A549 (cell line): ENCODE data around the gene PYY. TPM values are rescaled to one million over a fixed set of nuclear protein-coding genes. Genes with fewer than 3 reads are reported as not detected.

Experiments
- ATAC-seq, 2 experiments: fragments of 200-7000 bp in 1 of 2; fragments of >200 bp in 1 of 2; cut with Nextera tagmentation in 1 of 2; cut with Tn5 transposase in 1 of 2; 3 replicates each; pipeline versions ENCODE4 v1.8.0 to v1.9.1; 2018 to 2020; ENCODE audit warnings: mild to moderate bottlenecking in 1 of 2, moderate library complexity in 1 of 2
- CTCF ChIA-PET: fragments of 300-600 bp; sonication (Branson Sonifier 250); formaldehyde crosslinking; extraction: SDS; loops from one replicate; lab custom pipeline; 2021; ENCODE audit warnings: antibody characterized with exemption, inconsistent platforms; lab: Yijun Ruan, JAX
- POLR2A ChIA-PET: fragments of 350-600 bp; formaldehyde crosslinking; extraction: SDS; loops from one replicate; lab custom pipeline; 2021; ENCODE audit warnings: antibody characterized with exemption, inconsistent platforms; lab: Yijun Ruan, JAX
- DNase-seq, 2 experiments: peaks; one replicate each; pipeline versions ENCODE4 v3.0.0 to v3.0.0-alpha.2; 2011 to 2016; ENCODE audit warnings: low read depth in 1 of 2, low spot score in 1 of 2
- FAIRE-seq: peaks from 2 replicates; lab custom pipeline; 2011; peaks lifted over from hg19 to GRCh38; lab: Jason Lieb, UNC
- H3K27ac ChIP-seq, 2 experiments: fragments of >200 bp; sonication (Bioruptor Twin); formaldehyde crosslinking; 3 replicates each; pipeline ENCODE4 v1.5.1; 2016 to 2017
- H3K4me1 ChIP-seq: fragments of >200 bp; sonication (Bioruptor Twin); formaldehyde crosslinking; 3 replicates; pipeline ENCODE4 v1.6.1; 2016
- H3K4me2 ChIP-seq: fragments of >200 bp; sonication (Bioruptor Twin); formaldehyde crosslinking; 3 replicates; pipeline ENCODE4 v1.6.1; 2016
- H3K4me3 ChIP-seq: fragments of >200 bp; sonication (Bioruptor Twin); formaldehyde crosslinking; 3 replicates; pipeline ENCODE4 v1.5.1; 2016
- H3K9me3 ChIP-seq: fragments of >200 bp; sonication (Bioruptor Twin); formaldehyde crosslinking; 3 replicates; pipeline ENCODE4 v1.6.1; 2016
- CBX2 ChIP-seq: fragments of 200-600 bp; sonication (generic); IDR thresholded peaks from 2 replicates; pipeline ENCODE4 v1.6.1; 2016; ENCODE audit warnings: low read depth, mild to moderate bottlenecking, borderline replicate concordance
- CEBPB ChIP-seq, 2 experiments: fragments of >200 bp in 1 of 2; sonication (Bioruptor Twin) in 1 of 2; formaldehyde crosslinking in 1 of 2; IDR thresholded peaks; 2 replicates each; pipeline ENCODE4 v1.6.1; 2012 to 2016
- EHF ChIP-seq: fragments of 250-450 bp; sonication (Bioruptor Pico); IDR thresholded peaks from 2 replicates; pipeline ENCODE4 v1.5.0; 2020; ENCODE audit warnings: mild to moderate bottlenecking
- EHMT2 ChIP-seq: fragments of 200-600 bp; sonication (generic); IDR thresholded peaks from 2 replicates; pipeline ENCODE4 v1.6.1; 2016; ENCODE audit warnings: antibody characterized with exemption, low read depth, mild to moderate bottlenecking, moderate library complexity
- EP300 ChIP-seq, 2 experiments: fragments of >200 bp; sonication (Bioruptor Twin); formaldehyde crosslinking; IDR thresholded peaks; 2 replicates in 1 of 2; 3 replicates in 1 of 2; pipeline ENCODE4 v1.6.1; 2016 to 2017
- FOSB ChIP-seq: fragments of 250-450 bp; sonication (Bioruptor Pico); IDR thresholded peaks from 2 replicates; pipeline ENCODE4 v1.5.0; 2020; ENCODE audit warnings: mild to moderate bottlenecking, moderate library complexity
- HDAC2 ChIP-seq: fragments of 200-600 bp; sonication (generic); IDR thresholded peaks from 2 replicates; pipeline ENCODE4 v1.6.1; 2016
- HES2 ChIP-seq: fragments of >200 bp; sonication (Bioruptor Twin); formaldehyde crosslinking; IDR thresholded peaks from 2 replicates; pipeline ENCODE4 v1.6.1; 2016
- JUNB ChIP-seq: fragments of >200 bp; sonication (Bioruptor Twin); formaldehyde crosslinking; IDR thresholded peaks from 2 replicates; pipeline ENCODE4 v1.6.1; 2016
- KDM1A ChIP-seq: fragments of 200-600 bp; sonication (generic); IDR thresholded peaks from 2 replicates; pipeline ENCODE4 v1.6.1; 2016; ENCODE audit warnings: low read depth, mild to moderate bottlenecking
- MAFK ChIP-seq: fragments of 450-650 bp; IDR thresholded peaks from 2 replicates; pipeline ENCODE4 v1.6.1; 2014; ENCODE audit not compliant: partially characterized antibody
- MAZ ChIP-seq: fragments of 150-350 bp; IDR thresholded peaks from 2 replicates; pipeline ENCODE4 v1.6.1; 2014; ENCODE audit warnings: antibody characterized with exemption, low read depth, low read length, borderline replicate concordance
- NR3C1 ChIP-seq: fragments of >200 bp; sonication (Bioruptor Twin); formaldehyde crosslinking; IDR thresholded peaks from 3 replicates; pipeline ENCODE4 v1.6.1; 2017
- PHF8 ChIP-seq: fragments of 200-600 bp; sonication (generic); IDR thresholded peaks from 2 replicates; pipeline ENCODE4 v1.6.1; 2016; ENCODE audit warnings: low read depth, mild to moderate bottlenecking, antibody characterized with exemption, moderate library complexity, borderline replicate concordance
- POLR2A ChIP-seq: IDR thresholded peaks from 2 replicates; pipeline ENCODE4 v1.6.1; 2012; ENCODE audit warnings: mild to moderate bottlenecking, low read length
- RAD21 ChIP-seq, 2 experiments: fragments of >200 bp in 1 of 2; sonication (Bioruptor Twin) in 1 of 2; formaldehyde crosslinking in 1 of 2; IDR thresholded peaks in 1 of 2; conservative IDR thresholded peaks in 1 of 2; 2 replicates in 1 of 2; 3 replicates in 1 of 2; pipeline ENCODE4 v1.6.1; 2012 to 2018; ENCODE audit warnings: inconsistent platforms in 1 of 2
- RNF2 ChIP-seq: fragments of 200-600 bp; sonication (generic); IDR thresholded peaks from 2 replicates; pipeline ENCODE4 v1.6.1; 2016; ENCODE audit warnings: low read depth, mild to moderate bottlenecking, antibody characterized with exemption, moderate library complexity, borderline replicate concordance
- SREBF2 ChIP-seq: fragments of 450-650 bp; IDR thresholded peaks from 2 replicates; pipeline ENCODE4 v1.6.1; 2014; ENCODE audit warnings: mild to moderate bottlenecking, moderate library complexity
- TP53 ChIP-seq: fragments of 250-450 bp; sonication (Bioruptor Pico); IDR thresholded peaks from 2 replicates; pipeline ENCODE4 v1.5.0; 2021; ENCODE audit warnings: mild to moderate bottlenecking, moderate library complexity
- ZFP36 ChIP-seq: fragments of 450-650 bp; IDR thresholded peaks from 2 replicates; pipeline ENCODE4 v1.6.1; 2014; ENCODE audit warnings: borderline replicate concordance; ENCODE audit not compliant: partially characterized antibody
- ZNF302 ChIP-seq: fragments of 250-450 bp; sonication (Bioruptor Pico); IDR thresholded peaks from 2 replicates; pipeline ENCODE4 v1.9.0; 2021; ENCODE audit warnings: inconsistent platforms, mild to moderate bottlenecking, moderate library complexity
- WGBS: methylation state at CpG from one replicate; pipeline ENCODE4 v1.1.6; 2017; ENCODE audit errors: missing lambda C conversion rate; 5-methylcytosine and 5-hydroxymethylcytosine counted together
- polyA plus RNA-seq, 4 experiments: library from polyadenylated mRNA; depleted of rRNA in 3 of 4; stranded (reverse); fragments of >200 nt; fragmentation: RNase III in 1 of 4; extraction: RNeasy Plus Mini Kit Qiagen cat#74134 plus additional on column Dnase treatment in 1 of 4; gene quantifications; 2 replicates in 3 of 4; 3 replicates in 1 of 4; pipeline ENCODE4 v1.2.3, GENCODE V29; 2011 to 2017
- TF ChIP-seq, protein P1 (sequence below): IDR thresholded peaks from 2 replicates; pipeline ENCODE4 v1.6.1; 2012
- TF ChIP-seq, protein P2 (sequence below): fragments of >200 bp; sonication (Bioruptor Twin); formaldehyde crosslinking; IDR thresholded peaks from 3 replicates; pipeline ENCODE4 v1.5.1; 2016

The PYY gene
- polyA plus RNA-seq, 2 of the 4 experiments (the other 2 are of a cell fraction): not detected

DNA sequence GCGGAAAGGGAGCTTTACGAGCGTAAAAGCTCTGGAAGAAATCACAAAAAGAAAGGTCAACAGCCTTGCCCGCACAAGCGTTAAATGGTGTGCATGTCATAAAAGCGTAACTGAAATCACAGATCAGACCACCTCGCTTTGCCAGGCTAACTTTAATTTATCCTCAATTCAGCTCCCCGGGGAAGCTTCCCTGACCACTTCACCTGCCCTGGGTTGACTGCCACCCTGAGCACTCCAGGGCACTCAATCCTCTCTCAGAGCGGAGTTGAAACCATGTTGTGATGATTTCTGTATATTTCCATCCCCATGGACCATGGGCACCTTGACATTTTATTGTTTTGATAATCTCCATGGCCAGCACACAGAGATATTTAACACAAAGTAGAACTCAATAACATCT, 34.6 kb upstream of the PYY start:
- no peak for TF ChIP-seq MAFK
- no peak for TF ChIP-seq RAD21 (conservative IDR thresholded peaks at IDR 0.05 in 1 of 2, IDR thresholded peaks at IDR 0.05 in 1 of 2)
- TF ChIP-seq, protein P1, sequence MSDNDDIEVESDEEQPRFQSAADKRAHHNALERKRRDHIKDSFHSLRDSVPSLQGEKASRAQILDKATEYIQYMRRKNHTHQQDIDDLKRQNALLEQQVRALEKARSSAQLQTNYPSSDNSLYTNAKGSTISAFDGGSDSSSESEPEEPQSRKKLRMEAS: no peak
- no peak for TF ChIP-seq RNF2
- TF ChIP-seq TP53: no peak
- TF ChIP-seq KDM1A: no peak
- no peak for TF ChIP-seq EP300 (IDR thresholded peaks at IDR 0.05)
- no peak for TF ChIP-seq ZFP36
- TF ChIP-seq NR3C1: no peak
- TF ChIP-seq, protein P2, sequence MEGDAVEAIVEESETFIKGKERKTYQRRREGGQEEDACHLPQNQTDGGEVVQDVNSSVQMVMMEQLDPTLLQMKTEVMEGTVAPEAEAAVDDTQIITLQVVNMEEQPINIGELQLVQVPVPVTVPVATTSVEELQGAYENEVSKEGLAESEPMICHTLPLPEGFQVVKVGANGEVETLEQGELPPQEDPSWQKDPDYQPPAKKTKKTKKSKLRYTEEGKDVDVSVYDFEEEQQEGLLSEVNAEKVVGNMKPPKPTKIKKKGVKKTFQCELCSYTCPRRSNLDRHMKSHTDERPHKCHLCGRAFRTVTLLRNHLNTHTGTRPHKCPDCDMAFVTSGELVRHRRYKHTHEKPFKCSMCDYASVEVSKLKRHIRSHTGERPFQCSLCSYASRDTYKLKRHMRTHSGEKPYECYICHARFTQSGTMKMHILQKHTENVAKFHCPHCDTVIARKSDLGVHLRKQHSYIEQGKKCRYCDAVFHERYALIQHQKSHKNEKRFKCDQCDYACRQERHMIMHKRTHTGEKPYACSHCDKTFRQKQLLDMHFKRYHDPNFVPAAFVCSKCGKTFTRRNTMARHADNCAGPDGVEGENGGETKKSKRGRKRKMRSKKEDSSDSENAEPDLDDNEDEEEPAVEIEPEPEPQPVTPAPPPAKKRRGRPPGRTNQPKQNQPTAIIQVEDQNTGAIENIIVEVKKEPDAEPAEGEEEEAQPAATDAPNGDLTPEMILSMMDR: no peak
- TF ChIP-seq EHMT2: no peak
- TF ChIP-seq ZNF302 (CRISPR knock-in tag): no peak
- Histone ChIP-seq H3K9me3 (no peaks in the 10 kb centered on the region), H3K4me1 (0 out of 3 replicates have a peak, but pooled peaks cover 7% of the 10 kb centered on the region), H3K27ac (no peak overlapping the region), H3K4me3 (no peak overlapping the region), H3K4me2 (no peak overlapping the region)
- WGBS: 86% methylated on average over 9 of the region's 9 CpGs
- ATAC-seq (no peak), DNase-seq (no peak), FAIRE-seq (no peak)
- CTCF ChIA-PET: interaction anchor here (1.0 to 24.9 kb wide), 6 partner anchors 9 to 128 kb away, joined by 3 to 657 read pairs (median 4); partner anchors contain the start of genes PPY and PYY
- POLR2A ChIA-PET: interaction anchor here (0.6 kb wide), 2 partner anchors 28 to 82 kb away, joined by 4 to 5 read pairs; no protein-coding TSS in a partner anchor

GRCh38 chr17:43987131-43988021, 33.6 kb upstream of the PYY start:
- CTCF ChIA-PET: interaction anchor here (0.8 to 24.9 kb wide), 11 partner anchors 9 to 129 kb away, joined by 3 to 657 read pairs (median 4); partner anchors contain the start of genes PPY and PYY
- TF ChIP-seq POLR2A (no peak), FOSB (no peak), RNF2 (no peak), JUNB (no peak), CEBPB (IDR thresholded peaks at IDR 0.05) (no peak), SREBF2 (no peak), HES2 (no peak), KDM1A (no peak), EHF (no peak), PHF8 (no peak), CBX2 (no peak), HDAC2 (no peak), MAZ (no peak), ZNF302 (CRISPR knock-in tag) (no peak)
- TF ChIP-seq, protein P2: no peak
- TF ChIP-seq, all 56 proteins: peak for 0

More at GRCh38 chr17:43987131-43988021, 33.6 kb upstream of the PYY start:
- POLR2A ChIA-PET: interaction anchor here (0.6 kb wide), 1 partner anchor 27 kb away, joined by 4 read pairs; no protein-coding TSS in a partner anchor
- Histone ChIP-seq H3K9me3 (no peaks in the 10 kb centered on the region), H3K4me3 (no peak overlapping the region), H3K4me2 (no peak overlapping the region), H3K27ac (no peak overlapping the region), H3K4me1 (0 out of 3 replicates have a peak, but pooled peaks cover 8% of the 10 kb centered on the region)
- no peak for FAIRE-seq
- 65% methylated on average over 12 of the region's 12 CpGs for WGBS
- no peak; a peak in 1 of 6 replicates for ATAC-seq
- no peak for DNase-seq
